Esophagus squamous epithelium (tissue), 4 donors: ENCODE measurements around the gene ADRM1.

ENCODE experiments used
- POLR2A ChIP-seq, 4 donors: fragments of 450-650 bp; IDR thresholded peaks; one replicate each; pipeline ENCODE4 v1.6.1; 2017; ENCODE audit warnings: antibody characterized with exemption in 4 of 4, mild to moderate bottlenecking in 4 of 4, moderate library complexity in 3 of 4
- TF ChIP-seq, protein P1 (sequence below), 6 experiments: fragments of 450-650 bp in 4 of 6; fragments of 200-600 bp in 2 of 6; sonication (generic) in 2 of 6; IDR thresholded peaks; one replicate each; pipeline ENCODE4 v1.5.1; 2016 to 2019; ENCODE audit warnings: antibody characterized with exemption in 6 of 6, mild to moderate bottlenecking in 4 of 6, moderate library complexity in 4 of 6

GRCh38 chr20:62334881-62335280 lies 32.1 kb downstream of the ADRM1 start:
- no peak for TF ChIP-seq POLR2A (IDR thresholded peaks at IDR 0.05)
- TF ChIP-seq, protein P1, sequence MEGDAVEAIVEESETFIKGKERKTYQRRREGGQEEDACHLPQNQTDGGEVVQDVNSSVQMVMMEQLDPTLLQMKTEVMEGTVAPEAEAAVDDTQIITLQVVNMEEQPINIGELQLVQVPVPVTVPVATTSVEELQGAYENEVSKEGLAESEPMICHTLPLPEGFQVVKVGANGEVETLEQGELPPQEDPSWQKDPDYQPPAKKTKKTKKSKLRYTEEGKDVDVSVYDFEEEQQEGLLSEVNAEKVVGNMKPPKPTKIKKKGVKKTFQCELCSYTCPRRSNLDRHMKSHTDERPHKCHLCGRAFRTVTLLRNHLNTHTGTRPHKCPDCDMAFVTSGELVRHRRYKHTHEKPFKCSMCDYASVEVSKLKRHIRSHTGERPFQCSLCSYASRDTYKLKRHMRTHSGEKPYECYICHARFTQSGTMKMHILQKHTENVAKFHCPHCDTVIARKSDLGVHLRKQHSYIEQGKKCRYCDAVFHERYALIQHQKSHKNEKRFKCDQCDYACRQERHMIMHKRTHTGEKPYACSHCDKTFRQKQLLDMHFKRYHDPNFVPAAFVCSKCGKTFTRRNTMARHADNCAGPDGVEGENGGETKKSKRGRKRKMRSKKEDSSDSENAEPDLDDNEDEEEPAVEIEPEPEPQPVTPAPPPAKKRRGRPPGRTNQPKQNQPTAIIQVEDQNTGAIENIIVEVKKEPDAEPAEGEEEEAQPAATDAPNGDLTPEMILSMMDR (IDR thresholded peaks at IDR 0.05): no peak
